OCI-LY3 (cell line): ENCODE data around the gene ERG.

ENCODE experiments used
- H2AFZ ChIP-seq: fragments of 200-600, 300-600 bp; shearing (Covaris generic); 2 replicates; pipeline ENCODE4 v1.6.0; 2014; ENCODE audit warnings: antibody characterized with exemption, low read depth, low read length
- H3K27ac ChIP-seq: fragments of 200-600, 300-600 bp; sonication (generic); 2 replicates; pipeline ENCODE4 v1.5.1; 2014; ENCODE audit warnings: mild to moderate bottlenecking, low read length, moderate library complexity, mixed read lengths
- H3K27me3 ChIP-seq: fragments of 200-600, 300-600 bp; sonication (generic); 2 replicates; pipeline ENCODE4 v1.6.1; 2014; ENCODE audit warnings: low read depth, low read length, mixed read lengths
- H3K36me3 ChIP-seq: fragments of 200-600, 300-600 bp; sonication (generic); replicated peaks from 2 replicates; pipeline ENCODE3; 2014; ENCODE audit warnings: low read depth, low read length, mixed read lengths
- H3K4me1 ChIP-seq: fragments of 300-600, 200-600 bp; sonication (generic); 2 replicates; pipeline ENCODE4 v1.6.1; 2014; ENCODE audit warnings: low read length, mixed read lengths
- H3K4me2 ChIP-seq: fragments of 200-600, 300-600 bp; sonication (generic); 2 replicates; pipeline ENCODE4 v1.6.1; 2014; ENCODE audit warnings: low read length, mixed read lengths
- H3K4me3 ChIP-seq: fragments of 300-600, 200-600 bp; sonication (generic); 2 replicates; pipeline ENCODE4 v1.5.1; 2014; ENCODE audit warnings: antibody characterized with exemption, mild to moderate bottlenecking, low read length, moderate library complexity
- H3K79me2 ChIP-seq: fragments of 300-600, 200-600 bp; shearing (Covaris generic); 2 replicates; pipeline ENCODE4 v1.6.1; 2014; ENCODE audit warnings: mild to moderate bottlenecking, low read length, mixed read lengths
- H3K9ac ChIP-seq: fragments of 300-600, 200-600 bp; shearing (Covaris generic); 2 replicates; pipeline ENCODE4 v1.6.0; 2014; ENCODE audit warnings: mild to moderate bottlenecking, low read length, moderate library complexity
- H3K9me3 ChIP-seq: fragments of 200-600, 300-600 bp; shearing (Covaris generic); 2 replicates; pipeline ENCODE4 v1.6.1; 2014; ENCODE audit warnings: low read length, mixed read lengths; ENCODE audit not compliant: insufficient read depth
- H4K20me1 ChIP-seq: fragments of 200-600, 300-600 bp; sonication (generic); 2 replicates; pipeline ENCODE4 v1.6.1; 2016; ENCODE audit warnings: low read length, mixed read lengths; ENCODE audit not compliant: insufficient read depth
- CTCF ChIP-seq: fragments of 200-600, 300-600 bp; sonication (generic); IDR thresholded peaks from 2 replicates; pipeline ENCODE4 v1.5.1; 2014; ENCODE audit warnings: antibody characterized with exemption, low read length, low read depth
- EZH2phosphoT487 ChIP-seq: fragments of 200-600 bp; shearing (Covaris generic); IDR thresholded peaks from 2 replicates; pipeline ENCODE4 v1.6.1; 2018; ENCODE audit warnings: antibody characterized with exemption, mixed run types, low read depth

The ERG gene

GRCh38 chr21:38434913-38435533 is 63.3 kb downstream of the ERG start:
- H3K4me1 ChIP-seq: no peaks in the 10 kb centered on the region
- H3K4me3 ChIP-seq: no peak overlapping the region

GRCh38 chr21:38433471-38433870 is 64.8 kb downstream of the ERG start:
- H3K27ac ChIP-seq: no peak overlapping the region
- TF ChIP-seq EZH2phosphoT487 (no peak), CTCF (no peak)
- no peaks in the 10 kb centered on the region for H3K9me3 ChIP-seq
- no peaks in the 10 kb centered on the region for H3K4me1 ChIP-seq
- H3K4me3 ChIP-seq: no peak overlapping the region
- no peak overlapping the region for H3K4me2 ChIP-seq
- H4K20me1 ChIP-seq: no peaks in the 10 kb centered on the region
- no peak overlapping the region for H2AFZ ChIP-seq
- H3K36me3 ChIP-seq: no peaks in the 10 kb centered on the region
- no peak overlapping the region for H3K9ac ChIP-seq
- no peaks in the 10 kb centered on the region for H3K27me3 ChIP-seq
- H3K79me2 ChIP-seq: no peaks in the 10 kb centered on the region

More at GRCh38 chr21:38434913-38435533, 63.3 kb downstream of the ERG start:
- no peaks in the 10 kb centered on the region for H3K79me2 ChIP-seq
- H3K27me3 ChIP-seq: no peaks in the 10 kb centered on the region
- H4K20me1 ChIP-seq: no peaks in the 10 kb centered on the region
- TF ChIP-seq EZH2phosphoT487 (no peak), CTCF (no peak)
- H3K27ac ChIP-seq: no peak overlapping the region
- H3K9ac ChIP-seq: no peak overlapping the region
- no peak overlapping the region for H2AFZ ChIP-seq
- no peaks in the 10 kb centered on the region for H3K9me3 ChIP-seq
- H3K36me3 ChIP-seq: no peaks in the 10 kb centered on the region
- H3K4me2 ChIP-seq: no peak overlapping the region

- TF ChIP-seq CTCF (no peak), EZH2phosphoT487 (no peak)
- no peaks in the 10 kb centered on the region for H3K36me3 ChIP-seq
- H3K79me2 ChIP-seq: no peaks in the 10 kb centered on the region
- no peak overlapping the region for H3K9ac ChIP-seq
- H4K20me1 ChIP-seq: no peaks in the 10 kb centered on the region
- H3K4me2 ChIP-seq: no peak overlapping the region
- H2AFZ ChIP-seq: no peak overlapping the region
- no peaks in the 10 kb centered on the region for H3K27me3 ChIP-seq
- no peak overlapping the region for H3K27ac ChIP-seq
- no peak overlapping the region for H3K4me3 ChIP-seq
- H3K4me1 ChIP-seq: no peaks in the 10 kb centered on the region
- H3K9me3 ChIP-seq: no peaks in the 10 kb centered on the region
Measured at GRCh38 chr21:38430401-38430984, 67.8 kb downstream of the ERG start.

GRCh38 chr21:38429011-38429410 is 69.3 kb downstream of the ERG start:
- no peaks in the 10 kb centered on the region for H3K79me2 ChIP-seq
- no peaks in the 10 kb centered on the region for H4K20me1 ChIP-seq
- TF ChIP-seq CTCF (no peak), EZH2phosphoT487 (no peak)

More at GRCh38 chr21:38429011-38429410, 69.3 kb downstream of the ERG start:
- Histone ChIP-seq H3K9ac (no peak overlapping the region), H2AFZ (no peak overlapping the region), H3K9me3 (no peaks in the 10 kb centered on the region), H3K4me1 (no peaks in the 10 kb centered on the region), H3K36me3 (no peaks in the 10 kb centered on the region), H3K4me2 (no peak overlapping the region), H3K4me3 (no peak overlapping the region), H3K27me3 (no peaks in the 10 kb centered on the region), H3K27ac (no peak overlapping the region)
